A673 (cell line): Measurements from ENCODE around the gene DENND4C. TPM values are rescaled to one million over a fixed set of nuclear protein-coding genes. Genes with fewer than 3 reads are reported as not detected.
A peak's percentile ranks its signal among the peaks of the same experiment; 100 is the strongest.
"Not testable (repeated sequence)": the region's sequence is repeated elsewhere in the genome, so short reads cannot be mapped to it uniquely, and the experiment has no call there.

Experiments used
- BruUV-seq: library from RNA; stranded (reverse); fragments of 400-500 nt; replicated peaks from 2 replicates; lab custom pipeline; 2021; lab: Mats Ljungman, UMichigan
- CTCF ChIA-PET: fragments of 300-600 bp; sonication (Branson Sonifier 250); formaldehyde crosslinking; loops from one replicate; lab custom pipeline; 2022; ENCODE audit warnings: antibody characterized with exemption; lab: Charles Lee
- POLR2A ChIA-PET: fragments of 300-600 bp; sonication (Branson Sonifier 250); formaldehyde crosslinking; loops from one replicate; lab custom pipeline; 2022; ENCODE audit warnings: antibody characterized with exemption; ENCODE audit not compliant: low non-redundant PET; lab: Charles Lee
- DNase-seq: peaks from one replicate; pipeline ENCODE4 v3.0.0-alpha.2; 2015; ENCODE audit warnings: low spot score
- H3K27ac ChIP-seq: fragments of 200-600 bp; sonication (generic); 2 replicates; pipeline ENCODE4 v1.5.1; 2016; ENCODE audit warnings: mixed run types, low read depth, mild to moderate bottlenecking, mixed read lengths, antibody characterized with exemption, low read length; ENCODE audit not compliant: poor library complexity, severe bottlenecking
- H3K27me3 ChIP-seq: fragments of 200-600 bp; sonication (generic); replicated peaks from 2 replicates; pipeline ENCODE4 v1.6.1; 2017; ENCODE audit warnings: mixed run types, low read depth, mild to moderate bottlenecking, mixed read lengths, antibody characterized with exemption, low read length; ENCODE audit not compliant: insufficient read depth, poor library complexity
- H3K36me3 ChIP-seq: fragments of 200-600 bp; sonication (generic); 2 replicates; pipeline ENCODE4 v1.6.1; 2016; ENCODE audit warnings: mixed run types, mild to moderate bottlenecking, mixed read lengths, antibody characterized with exemption, low read length; ENCODE audit not compliant: insufficient read depth, poor library complexity, severe bottlenecking
- H3K4me1 ChIP-seq: fragments of 200-600 bp; sonication (generic); 2 replicates; pipeline ENCODE4 v1.6.1; 2017; ENCODE audit warnings: mixed run types, mild to moderate bottlenecking, mixed read lengths, antibody characterized with exemption, low read length; ENCODE audit not compliant: insufficient read depth, poor library complexity, severe bottlenecking
- H3K4me3 ChIP-seq: fragments of 200-600 bp; sonication (generic); 2 replicates; pipeline ENCODE4 v1.5.1; 2016; ENCODE audit warnings: low read depth, mixed run types, mild to moderate bottlenecking, mixed read lengths, low read length; ENCODE audit not compliant: poor library complexity, severe bottlenecking
- H3K9me3 ChIP-seq: fragments of 200-600 bp; sonication (generic); 2 replicates; pipeline ENCODE4 v1.6.1; 2016; ENCODE audit warnings: mixed run types, low read depth, mild to moderate bottlenecking, mixed read lengths, antibody characterized with exemption, low read length; ENCODE audit not compliant: poor library complexity, severe bottlenecking
- EZH2 ChIP-seq: fragments of 200-600 bp; sonication (generic); IDR thresholded peaks from 2 replicates; pipeline ENCODE4 v1.6.1; 2017; ENCODE audit warnings: borderline replicate concordance, low read depth, mild to moderate bottlenecking, mixed read lengths, antibody characterized with exemption, low read length; ENCODE audit not compliant: poor library complexity, severe bottlenecking
- intact Hi-C: fragments of 100-400 bp; cut with micrococcal nuclease; formaldehyde crosslinking; loops from one replicate; pipeline ENCODE4 v1.10.0; 2022; ENCODE audit not compliant: unreplicated experiment
- total RNA-seq: library from RNA; stranded (reverse); gene quantifications from 2 replicates; pipeline ENCODE4 v1.2.3, GENCODE V29; 2021
- TF ChIP-seq, protein P1 (sequence below): fragments of 300-800, 200-600 bp; sonication (generic); conservative IDR thresholded peaks from 2 replicates; pipeline ENCODE4 v1.5.1; 2017; ENCODE audit warnings: low read depth, mild to moderate bottlenecking, antibody characterized with exemption, low read length, moderate library complexity, mixed read lengths

DENND4C gene
- total RNA-seq, 1 experiment from 2014 or later, result 13.9 TPM

DNA sequence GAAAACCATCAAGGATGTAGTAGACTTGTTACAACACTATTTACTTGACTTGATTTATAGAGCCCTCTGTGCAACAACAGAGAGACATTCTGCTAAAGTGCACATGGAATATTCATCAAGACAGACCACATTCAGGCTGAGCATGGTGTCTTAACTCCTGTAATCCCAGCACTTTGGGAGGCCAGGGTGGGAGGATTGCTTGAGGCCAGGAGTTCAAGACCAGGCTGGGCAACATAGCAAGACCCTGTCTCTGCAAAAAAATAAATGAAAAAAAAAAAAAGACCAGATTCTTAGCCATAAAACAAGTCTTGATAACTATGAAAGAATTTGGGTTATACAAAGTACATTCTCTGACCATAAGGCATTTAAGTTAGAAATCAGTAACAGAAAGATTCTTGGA, 25.3 kb downstream of the DENND4C start:
- no peaks in the 10 kb centered on the region for H3K9me3 ChIP-seq
- intact Hi-C loops, result no loop called here
- TF ChIP-seq, protein P1, sequence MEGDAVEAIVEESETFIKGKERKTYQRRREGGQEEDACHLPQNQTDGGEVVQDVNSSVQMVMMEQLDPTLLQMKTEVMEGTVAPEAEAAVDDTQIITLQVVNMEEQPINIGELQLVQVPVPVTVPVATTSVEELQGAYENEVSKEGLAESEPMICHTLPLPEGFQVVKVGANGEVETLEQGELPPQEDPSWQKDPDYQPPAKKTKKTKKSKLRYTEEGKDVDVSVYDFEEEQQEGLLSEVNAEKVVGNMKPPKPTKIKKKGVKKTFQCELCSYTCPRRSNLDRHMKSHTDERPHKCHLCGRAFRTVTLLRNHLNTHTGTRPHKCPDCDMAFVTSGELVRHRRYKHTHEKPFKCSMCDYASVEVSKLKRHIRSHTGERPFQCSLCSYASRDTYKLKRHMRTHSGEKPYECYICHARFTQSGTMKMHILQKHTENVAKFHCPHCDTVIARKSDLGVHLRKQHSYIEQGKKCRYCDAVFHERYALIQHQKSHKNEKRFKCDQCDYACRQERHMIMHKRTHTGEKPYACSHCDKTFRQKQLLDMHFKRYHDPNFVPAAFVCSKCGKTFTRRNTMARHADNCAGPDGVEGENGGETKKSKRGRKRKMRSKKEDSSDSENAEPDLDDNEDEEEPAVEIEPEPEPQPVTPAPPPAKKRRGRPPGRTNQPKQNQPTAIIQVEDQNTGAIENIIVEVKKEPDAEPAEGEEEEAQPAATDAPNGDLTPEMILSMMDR, result no peak
- no peak for TF ChIP-seq EZH2
- ChIA-PET CTCF (no interaction called here), POLR2A (no interaction called here)
- peak; percentile 1 for DNase-seq
- no peaks in the 10 kb centered on the region for H3K36me3 ChIP-seq
- no peak overlapping the region for H3K27ac ChIP-seq
- no peaks in the 10 kb centered on the region for H3K27me3 ChIP-seq
- no peak overlapping the region for H3K4me3 ChIP-seq
- no peaks in the 10 kb centered on the region for H3K4me1 ChIP-seq
- no TSS peak for BruUV-seq

DNA sequence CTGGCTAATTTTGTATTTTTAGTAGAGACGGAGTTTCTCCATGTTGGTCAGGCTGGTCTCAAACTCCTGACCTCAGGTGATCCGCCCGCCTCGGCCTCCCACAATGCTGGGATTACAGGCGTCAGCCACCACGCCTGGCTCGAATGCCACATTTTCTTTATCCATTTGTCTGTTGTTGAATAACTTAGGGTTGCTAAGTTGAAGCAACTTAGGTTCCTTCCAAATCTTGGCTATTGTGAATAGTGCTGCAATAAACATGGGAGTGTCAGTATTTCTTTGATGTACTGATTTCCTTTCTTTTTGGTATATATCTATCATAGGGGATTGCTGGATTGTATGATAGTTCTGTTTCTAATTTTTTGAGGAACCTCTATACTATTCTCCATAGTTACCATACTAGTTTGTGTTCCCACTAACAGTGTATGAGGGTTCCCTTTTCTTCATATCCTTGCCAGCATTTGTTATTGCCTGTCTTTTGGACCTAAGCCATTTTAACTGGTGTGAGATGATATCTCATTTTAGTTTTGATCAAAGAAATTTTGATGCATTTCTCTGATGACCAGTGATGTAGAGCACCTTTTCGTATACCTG, 29.3 kb downstream of the DENND4C start:
- H3K27ac ChIP-seq, intact Hi-C loops, BruUV-seq, H3K36me3 ChIP-seq, H3K9me3 ChIP-seq, POLR2A ChIA-PET, H3K4me3 ChIP-seq, H3K4me1 ChIP-seq, DNase-seq, CTCF ChIA-PET, H3K27me3 ChIP-seq: not testable (repeated sequence)

DNA sequence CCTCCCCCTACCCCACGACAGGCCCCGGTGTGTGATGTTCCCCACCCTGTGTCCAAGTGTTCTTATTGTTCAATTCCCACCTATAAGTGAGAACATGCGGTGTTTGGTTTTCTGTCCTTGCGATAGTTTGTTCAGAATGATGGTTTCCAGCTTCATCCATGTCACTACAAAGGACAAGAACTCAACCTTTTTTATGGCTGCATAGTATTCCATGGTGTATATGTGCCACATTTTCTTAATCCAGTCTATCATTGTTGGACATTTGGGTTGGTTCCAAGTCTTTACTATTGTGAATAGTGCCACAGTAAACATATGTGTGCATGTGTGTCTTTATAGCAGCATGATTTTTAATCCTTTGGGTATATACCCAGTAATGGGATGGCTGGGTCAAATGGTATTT, 35.1 kb downstream of the DENND4C start:
- POLR2A ChIA-PET, DNase-seq, intact Hi-C loops, BruUV-seq, H3K4me1 ChIP-seq, H3K27ac ChIP-seq, H3K4me3 ChIP-seq, H3K27me3 ChIP-seq, H3K36me3 ChIP-seq, H3K9me3 ChIP-seq, CTCF ChIA-PET: not testable (repeated sequence)

DNA sequence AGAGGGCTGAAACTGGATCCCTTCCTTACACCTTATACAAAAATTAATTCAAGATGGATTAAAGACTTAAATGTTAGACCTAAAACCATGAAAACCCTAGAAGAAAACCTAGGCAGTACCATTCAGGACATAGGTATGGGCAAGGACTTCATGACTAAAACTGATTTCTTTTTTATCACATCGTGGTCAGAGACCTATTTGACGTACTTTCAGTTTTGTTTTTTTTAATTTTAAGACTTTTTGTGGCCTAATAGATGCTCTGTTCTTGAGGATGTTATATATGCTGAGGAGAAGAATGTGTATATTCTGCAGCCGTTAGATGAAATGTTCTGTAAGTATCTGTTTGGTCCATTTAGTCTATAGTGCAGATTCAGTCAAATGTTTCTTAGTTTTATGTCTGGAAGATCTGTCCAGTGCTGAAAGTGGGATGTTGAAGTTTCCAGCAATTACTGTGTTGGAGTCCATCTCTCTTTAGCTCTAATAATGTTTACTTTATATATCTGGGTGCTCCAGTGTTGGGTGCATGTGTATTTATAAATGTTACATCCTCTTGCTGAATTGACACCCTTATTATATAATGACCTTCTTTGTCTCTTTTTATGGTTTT, 36.4 kb downstream of the DENND4C start:
- POLR2A ChIA-PET, H3K9me3 ChIP-seq, CTCF ChIA-PET, H3K4me1 ChIP-seq, H3K27ac ChIP-seq, H3K27me3 ChIP-seq, DNase-seq, H3K4me3 ChIP-seq, H3K36me3 ChIP-seq, intact Hi-C loops, BruUV-seq: not testable (repeated sequence)
